Measurements from ENCODE around the gene SIGLEC11.

DNA sequence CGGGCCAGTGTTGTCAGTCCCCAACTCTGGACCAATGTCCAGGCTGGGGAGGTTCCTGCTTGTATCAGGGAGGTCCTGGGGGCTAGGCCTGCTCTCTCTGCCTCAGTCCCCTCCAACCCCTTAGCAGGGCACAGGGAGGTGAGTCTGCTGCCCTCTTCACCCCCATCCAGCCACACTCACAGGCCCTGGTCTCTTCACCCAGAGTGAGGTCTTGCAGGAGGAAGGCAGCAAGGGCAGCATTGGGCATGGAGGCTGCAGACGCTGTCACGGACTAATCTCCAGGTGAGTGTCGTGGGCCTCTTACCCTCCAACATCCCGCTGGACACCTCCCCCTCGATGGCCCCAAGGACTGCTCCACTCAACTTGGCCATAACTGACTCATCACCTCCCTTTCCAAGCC, 11.9 kb upstream of the SIGLEC11 start:
- TF ChIP-seq, protein P1, sequence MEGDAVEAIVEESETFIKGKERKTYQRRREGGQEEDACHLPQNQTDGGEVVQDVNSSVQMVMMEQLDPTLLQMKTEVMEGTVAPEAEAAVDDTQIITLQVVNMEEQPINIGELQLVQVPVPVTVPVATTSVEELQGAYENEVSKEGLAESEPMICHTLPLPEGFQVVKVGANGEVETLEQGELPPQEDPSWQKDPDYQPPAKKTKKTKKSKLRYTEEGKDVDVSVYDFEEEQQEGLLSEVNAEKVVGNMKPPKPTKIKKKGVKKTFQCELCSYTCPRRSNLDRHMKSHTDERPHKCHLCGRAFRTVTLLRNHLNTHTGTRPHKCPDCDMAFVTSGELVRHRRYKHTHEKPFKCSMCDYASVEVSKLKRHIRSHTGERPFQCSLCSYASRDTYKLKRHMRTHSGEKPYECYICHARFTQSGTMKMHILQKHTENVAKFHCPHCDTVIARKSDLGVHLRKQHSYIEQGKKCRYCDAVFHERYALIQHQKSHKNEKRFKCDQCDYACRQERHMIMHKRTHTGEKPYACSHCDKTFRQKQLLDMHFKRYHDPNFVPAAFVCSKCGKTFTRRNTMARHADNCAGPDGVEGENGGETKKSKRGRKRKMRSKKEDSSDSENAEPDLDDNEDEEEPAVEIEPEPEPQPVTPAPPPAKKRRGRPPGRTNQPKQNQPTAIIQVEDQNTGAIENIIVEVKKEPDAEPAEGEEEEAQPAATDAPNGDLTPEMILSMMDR (IDR thresholded peaks at IDR 0.05; ENCODE audit: insufficient read depth, low read length, poor library complexity, severe bottlenecking): no peak
- no peak for TF ChIP-seq EZH2phosphoT487 (conservative IDR thresholded peaks at IDR 0.05; ENCODE audit: low read length)

Data from SU-DHL-6 (cell line).